ENCODE data around the gene OTOGL. TPM values are rescaled to one million over a fixed set of nuclear protein-coding genes. Genes with fewer than 3 reads are reported as not detected.

OTOGL gene
- total RNA-seq, 2 donors from 2014 or later = not detected

DNA sequence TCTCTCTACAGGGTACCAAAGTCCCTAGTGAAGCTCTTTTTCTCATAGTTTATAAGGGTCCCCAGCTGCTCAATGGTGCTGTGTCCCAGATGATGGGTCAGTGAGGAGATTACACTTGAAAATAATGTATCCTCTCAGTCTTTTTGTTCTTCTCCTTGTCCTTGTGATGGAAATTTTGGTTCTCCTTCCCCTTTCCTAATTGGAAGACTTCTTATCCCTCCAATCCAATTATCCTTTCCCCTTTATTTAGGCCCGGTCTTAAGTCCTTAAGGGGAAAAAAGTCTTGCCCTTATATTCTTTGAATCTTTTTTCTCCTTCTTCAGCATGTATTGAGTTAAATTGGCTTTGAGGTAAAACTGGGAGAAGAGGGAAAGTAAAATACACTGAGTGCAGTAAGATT, 218.6 kb downstream of the OTOGL start:
- H3K27ac Mint-ChIP-seq = no peak overlapping the region
- H3K4me3 Mint-ChIP-seq = no peak overlapping the region
- no peaks in the 10 kb centered on the region for H3K27me3 Mint-ChIP-seq
- no peak for ATAC-seq (replicated peaks)
- H3K4me1 Mint-ChIP-seq = no peaks in the 10 kb centered on the region
- no peaks in the 10 kb centered on the region for H3K9me3 Mint-ChIP-seq
- H3K36me3 Mint-ChIP-seq (ENCODE audit: low read depth) = no peaks in the 10 kb centered on the region

DNA sequence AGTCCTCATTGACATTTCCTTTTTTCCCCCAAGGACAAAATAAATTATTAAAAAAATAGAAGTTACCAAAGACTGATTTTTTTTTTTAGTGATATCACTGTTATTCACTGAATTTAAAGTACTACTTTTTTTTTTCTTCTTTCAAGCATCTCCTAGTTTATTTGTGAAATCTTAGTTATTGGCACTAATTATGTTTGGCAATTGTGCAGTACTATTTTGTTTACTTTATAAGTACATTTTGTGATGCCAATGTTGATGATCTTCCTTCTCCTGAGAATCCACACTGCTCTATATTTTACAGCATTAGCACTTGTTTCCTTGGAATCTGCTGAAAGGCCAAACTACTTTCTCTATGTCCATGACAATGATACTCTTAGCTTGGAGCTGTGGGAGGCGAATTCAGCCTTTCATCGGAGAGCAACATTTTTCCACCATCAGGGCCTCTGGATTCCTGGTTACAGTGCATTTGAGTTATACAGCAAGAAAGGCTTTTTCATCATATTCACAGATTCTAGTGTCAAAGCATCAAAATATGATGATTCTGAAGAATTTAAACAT, 220.9 kb downstream of the OTOGL start:
- H3K4me1 Mint-ChIP-seq = no peaks in the 10 kb centered on the region
- no peak for ATAC-seq (replicated peaks)
- H3K27ac Mint-ChIP-seq = no peak overlapping the region
- H3K4me3 Mint-ChIP-seq = no peak overlapping the region
- H3K9me3 Mint-ChIP-seq = no peaks in the 10 kb centered on the region
- no peaks in the 10 kb centered on the region for H3K36me3 Mint-ChIP-seq (ENCODE audit: low read depth)
- H3K27me3 Mint-ChIP-seq = peaks cover 6% of the 10 kb centered on the region

DNA sequence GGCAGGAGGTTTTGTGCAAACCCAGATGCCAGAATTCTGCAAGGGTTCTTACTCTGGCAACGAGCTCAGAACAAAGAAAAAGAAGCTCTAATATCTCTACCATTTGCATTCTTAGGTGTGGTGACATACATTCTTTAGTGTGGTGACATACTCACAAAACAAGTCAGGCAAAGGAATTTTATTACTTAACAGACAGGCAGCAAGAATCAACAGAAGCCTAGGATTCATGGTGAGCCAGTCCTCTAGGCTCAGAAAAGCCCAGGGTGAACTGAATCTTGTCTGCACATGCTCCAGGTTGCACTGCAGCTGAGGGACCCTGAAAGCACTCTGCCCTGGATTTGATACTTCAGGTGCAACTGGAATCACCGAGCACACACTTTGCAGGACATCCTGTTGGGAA, 222.3 kb downstream of the OTOGL start:
- peaks cover 6% of the 10 kb centered on the region for H3K27me3 Mint-ChIP-seq
- H3K36me3 Mint-ChIP-seq (ENCODE audit: low read depth) = no peaks in the 10 kb centered on the region
- no peak overlapping the region for H3K27ac Mint-ChIP-seq
- no peak for ATAC-seq (replicated peaks)
- H3K9me3 Mint-ChIP-seq = no peaks in the 10 kb centered on the region
- no peaks in the 10 kb centered on the region for H3K4me1 Mint-ChIP-seq
- H3K4me3 Mint-ChIP-seq = no peak overlapping the region

- no peaks in the 10 kb centered on the region for H3K36me3 Mint-ChIP-seq (ENCODE audit: low read depth)
Observed at GRCh38 chr12:80325167-80325959, 226.0 kb downstream of the OTOGL start.

GRCh38 chr12:80332827-80333226, 233.5 kb downstream of the OTOGL start:
- no peaks in the 10 kb centered on the region for H3K36me3 Mint-ChIP-seq (ENCODE audit: low read depth)
- no peaks in the 10 kb centered on the region for H3K4me1 Mint-ChIP-seq
- H3K4me3 Mint-ChIP-seq = no peak overlapping the region
- peaks cover 4% of the 10 kb centered on the region for H3K27me3 Mint-ChIP-seq
- peaks cover 7% of the 10 kb centered on the region for H3K9me3 Mint-ChIP-seq
- no peak for ATAC-seq (replicated peaks)
- H3K27ac Mint-ChIP-seq = no peak overlapping the region

More at GRCh38 chr12:80325167-80325959, 226.0 kb downstream of the OTOGL start:
- ATAC-seq (replicated peaks) = no peak
- no peaks in the 10 kb centered on the region for H3K9me3 Mint-ChIP-seq
- H3K4me1 Mint-ChIP-seq = no peaks in the 10 kb centered on the region
- H3K4me3 Mint-ChIP-seq = no peak overlapping the region
- no peak overlapping the region for H3K27ac Mint-ChIP-seq
- H3K27me3 Mint-ChIP-seq = peaks cover 6% of the 10 kb centered on the region

GRCh38 chr12:80352474-80352873, 253.1 kb downstream of the OTOGL start:
- no peak for ATAC-seq (replicated peaks)
- Mint-ChIP-seq H3K36me3 (ENCODE audit: low read depth) (no peaks in the 10 kb centered on the region), H3K4me3 (no peak overlapping the region)

GRCh38 chr12:80353254-80353653, 253.9 kb downstream of the OTOGL start:
- no peaks in the 10 kb centered on the region for H3K4me1 Mint-ChIP-seq
- H3K9me3 Mint-ChIP-seq = no peaks in the 10 kb centered on the region
- H3K27me3 Mint-ChIP-seq = no peaks in the 10 kb centered on the region
- no peak for ATAC-seq (replicated peaks)
- no peak overlapping the region for H3K4me3 Mint-ChIP-seq
- no peak overlapping the region for H3K27ac Mint-ChIP-seq
- H3K36me3 Mint-ChIP-seq (ENCODE audit: low read depth) = no peaks in the 10 kb centered on the region

More at GRCh38 chr12:80352474-80352873, 253.1 kb downstream of the OTOGL start:
- Mint-ChIP-seq H3K27ac (no peak overlapping the region), H3K4me1 (no peaks in the 10 kb centered on the region), H3K9me3 (no peaks in the 10 kb centered on the region), H3K27me3 (no peaks in the 10 kb centered on the region)

DNA sequence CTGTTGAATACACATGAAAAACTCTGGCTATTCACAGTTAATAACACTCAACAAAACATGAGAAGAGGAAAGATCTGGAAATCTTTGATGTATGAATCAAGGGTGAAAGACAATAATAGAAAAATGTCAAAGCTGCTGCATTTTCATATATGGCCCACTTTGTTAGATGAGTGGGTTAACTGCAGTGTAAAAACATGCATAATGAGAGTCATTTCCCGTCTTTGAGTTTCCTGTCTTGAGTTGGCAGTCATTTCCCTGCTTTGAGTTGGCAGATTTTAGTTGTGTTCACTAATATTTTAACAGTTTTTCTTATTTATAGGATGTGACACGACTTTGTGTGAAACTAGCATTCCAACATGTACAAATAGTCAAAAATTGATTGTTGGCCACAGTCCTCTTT, 256.8 kb downstream of the OTOGL start:
- Mint-ChIP-seq H3K27ac (no peak overlapping the region), H3K27me3 (no peaks in the 10 kb centered on the region), H3K36me3 (ENCODE audit: low read depth) (no peaks in the 10 kb centered on the region), H3K4me3 (no peak overlapping the region), H3K9me3 (no peaks in the 10 kb centered on the region), H3K4me1 (no peaks in the 10 kb centered on the region)
- no peak for ATAC-seq (replicated peaks)

DNA sequence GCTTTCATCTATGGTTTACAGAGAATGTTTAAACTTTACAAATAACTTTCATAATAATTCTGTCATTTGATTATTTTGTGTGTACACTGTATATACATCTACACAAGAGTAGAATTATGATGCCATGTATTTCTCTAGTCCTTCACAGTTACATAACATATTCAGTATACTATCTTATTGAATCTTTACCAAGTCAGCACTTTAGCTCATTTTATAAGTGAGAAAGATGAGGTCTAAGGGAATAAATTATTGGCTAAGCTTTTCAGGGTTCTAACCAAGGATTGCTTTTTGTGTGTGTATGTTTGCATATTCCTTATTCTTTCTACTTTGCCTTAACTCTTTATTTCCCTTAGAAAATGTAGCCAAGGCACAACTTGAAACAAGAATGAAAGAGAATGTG, 260.4 kb downstream of the OTOGL start:
- no peak for ATAC-seq (replicated peaks)
- Mint-ChIP-seq H3K27me3 (no peaks in the 10 kb centered on the region), H3K27ac (no peak overlapping the region), H3K36me3 (ENCODE audit: low read depth) (no peaks in the 10 kb centered on the region), H3K9me3 (no peaks in the 10 kb centered on the region), H3K4me1 (no peaks in the 10 kb centered on the region), H3K4me3 (no peak overlapping the region)

- H3K36me3 Mint-ChIP-seq (ENCODE audit: low read depth) = no peaks in the 10 kb centered on the region
- no peaks in the 10 kb centered on the region for H3K9me3 Mint-ChIP-seq
- no peak for ATAC-seq (replicated peaks)
- no peaks in the 10 kb centered on the region for H3K27me3 Mint-ChIP-seq
- H3K27ac Mint-ChIP-seq = no peak overlapping the region
- H3K4me3 Mint-ChIP-seq = no peak overlapping the region
- H3K4me1 Mint-ChIP-seq = no peaks in the 10 kb centered on the region
Observed at GRCh38 chr12:80364056-80364455, 264.7 kb downstream of the OTOGL start.

GRCh38 chr12:80373666-80374065, 274.3 kb downstream of the OTOGL start:
- no peak overlapping the region for H3K4me3 Mint-ChIP-seq
- H3K9me3 Mint-ChIP-seq = no peaks in the 10 kb centered on the region
- no peaks in the 10 kb centered on the region for H3K36me3 Mint-ChIP-seq (ENCODE audit: low read depth)
- ATAC-seq (replicated peaks) = no peak
- H3K4me1 Mint-ChIP-seq = no peaks in the 10 kb centered on the region
- no peak overlapping the region for H3K27ac Mint-ChIP-seq
- no peaks in the 10 kb centered on the region for H3K27me3 Mint-ChIP-seq

- ATAC-seq (replicated peaks) = no peak
- Mint-ChIP-seq H3K27me3 (no peaks in the 10 kb centered on the region), H3K9me3 (no peaks in the 10 kb centered on the region), H3K36me3 (ENCODE audit: low read depth) (no peaks in the 10 kb centered on the region), H3K4me1 (no peaks in the 10 kb centered on the region), H3K27ac (no peak overlapping the region), H3K4me3 (no peak overlapping the region)
Observed at GRCh38 chr12:80374615-80375014, 275.3 kb downstream of the OTOGL start.

DNA sequence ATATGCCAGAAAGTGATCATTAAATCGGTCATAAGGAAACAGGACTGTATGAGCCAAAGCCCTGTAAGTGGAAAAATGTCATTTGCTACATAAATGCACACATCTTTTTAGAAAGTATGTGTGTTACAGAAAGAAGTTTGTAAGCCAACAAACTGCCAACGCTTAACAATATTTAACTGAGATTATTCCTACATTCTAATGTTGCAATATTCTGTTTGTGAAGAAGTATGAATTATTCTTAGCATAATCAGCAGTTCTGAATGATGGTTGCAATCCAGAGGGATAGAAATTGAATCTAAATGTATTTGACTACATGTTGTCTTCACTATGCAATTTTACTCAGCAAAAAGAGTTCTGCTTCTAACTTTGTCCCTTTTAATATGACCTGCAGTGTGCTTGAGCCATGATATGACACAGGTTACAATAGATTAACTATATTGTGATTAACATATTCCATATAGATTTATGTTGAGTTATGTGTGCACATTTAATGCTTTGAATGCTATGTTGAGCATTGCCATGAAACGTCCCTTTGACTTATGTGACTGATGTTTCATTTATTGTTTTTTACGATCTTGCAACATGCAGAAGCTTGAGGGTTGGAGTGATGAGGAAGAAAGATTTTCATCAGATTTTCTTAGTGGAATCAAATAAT, 277.9 kb downstream of the OTOGL start:
- H3K27ac Mint-ChIP-seq = no peak overlapping the region
- no peak for ATAC-seq (replicated peaks)
- H3K36me3 Mint-ChIP-seq (ENCODE audit: low read depth) = no peaks in the 10 kb centered on the region
- no peaks in the 10 kb centered on the region for H3K27me3 Mint-ChIP-seq
- H3K9me3 Mint-ChIP-seq = no peaks in the 10 kb centered on the region
- H3K4me3 Mint-ChIP-seq = no peak overlapping the region
- H3K4me1 Mint-ChIP-seq = no peaks in the 10 kb centered on the region

- no peaks in the 10 kb centered on the region for H3K36me3 Mint-ChIP-seq (ENCODE audit: low read depth)
- no peaks in the 10 kb centered on the region for H3K27me3 Mint-ChIP-seq
- H3K27ac Mint-ChIP-seq = no peak overlapping the region
- ATAC-seq (replicated peaks) = no peak
- H3K9me3 Mint-ChIP-seq = no peaks in the 10 kb centered on the region
- H3K4me3 Mint-ChIP-seq = no peak overlapping the region
- no peaks in the 10 kb centered on the region for H3K4me1 Mint-ChIP-seq
Observed at GRCh38 chr12:80381121-80381520, 281.8 kb downstream of the OTOGL start.

DNA sequence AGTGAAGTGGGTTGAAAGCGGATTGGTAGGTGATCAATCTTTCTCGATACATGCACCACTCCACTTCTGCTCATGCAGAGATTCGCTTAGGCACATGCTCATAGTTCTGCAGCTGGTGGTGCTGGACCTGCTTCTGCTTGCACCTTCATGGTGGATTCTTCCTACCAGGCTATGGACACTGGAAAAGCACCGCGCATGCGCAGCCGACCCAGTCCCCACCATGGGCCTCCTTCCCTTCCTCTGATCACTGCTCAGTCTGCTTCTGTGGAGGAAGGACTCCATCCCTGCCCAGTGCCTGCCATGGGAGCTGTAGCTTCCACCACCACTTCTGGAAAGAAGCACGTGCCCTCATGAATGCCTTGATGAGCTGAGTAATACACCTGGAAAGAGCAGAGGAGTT, 282.9 kb downstream of the OTOGL start:
- Mint-ChIP-seq H3K27me3 (no peaks in the 10 kb centered on the region), H3K4me1 (no peaks in the 10 kb centered on the region), H3K27ac (no peak overlapping the region), H3K36me3 (ENCODE audit: low read depth) (no peaks in the 10 kb centered on the region), H3K4me3 (no peak overlapping the region), H3K9me3 (no peaks in the 10 kb centered on the region)
- ATAC-seq (replicated peaks) = no peak

Measured in activated T-helper 17 cell treated with anti-CD3 and anti-CD28 coated beads, Interleukin-2, amount 50 U/mL, for 72 hours (primary cell).